Subcutaneous abdominal adipose tissue (tissue), 5 donors: ENCODE results near the gene GRM7.

Experiments used
- H3K27ac ChIP-seq: one replicate; pipeline ENCODE4 v1.7.0; 2013; ENCODE audit warnings: low read depth, mild to moderate bottlenecking, inconsistent platforms, low read length, moderate library complexity
- H3K27me3 ChIP-seq, 5 donors: one replicate each; pipeline ENCODE4 v1.7.0; 2013; ENCODE audit warnings: low read length in 5 of 5, inconsistent platforms in 1 of 5; ENCODE audit not compliant: control insufficient read depth in 5 of 5, insufficient read depth in 4 of 5
- H3K36me3 ChIP-seq, 5 donors: one replicate each; pipeline ENCODE4 v1.7.0; 2013; ENCODE audit warnings: low read length in 5 of 5; ENCODE audit not compliant: control insufficient read depth in 5 of 5, insufficient read depth in 5 of 5
- H3K4me1 ChIP-seq, 5 donors: one replicate each; pipeline ENCODE4 v1.7.0; 2013; ENCODE audit warnings: low read length in 5 of 5, mild to moderate bottlenecking in 3 of 5, moderate library complexity in 1 of 5; ENCODE audit not compliant: control insufficient read depth in 5 of 5, insufficient read depth in 5 of 5
- H3K4me3 ChIP-seq, 5 donors: one replicate each; pipeline ENCODE4 v1.7.0; 2013; ENCODE audit warnings: low read length in 5 of 5, low read depth in 1 of 5
- H3K9ac ChIP-seq, 5 donors: one replicate each; pipeline ENCODE4 v1.7.0; 2013; ENCODE audit warnings: low read length in 5 of 5, mild to moderate bottlenecking in 4 of 5, moderate library complexity in 3 of 5
- H3K9me3 ChIP-seq, 5 donors: one replicate each; pipeline ENCODE4 v1.7.0; 2013; ENCODE audit warnings: low read length in 5 of 5; ENCODE audit not compliant: control insufficient read depth in 5 of 5
- donor health status: healthy.
- donor health status: healthy.
- donor health status: healthy.
- donor health status: healthy.
- donor health status: healthy.

Gene GRM7

DNA sequence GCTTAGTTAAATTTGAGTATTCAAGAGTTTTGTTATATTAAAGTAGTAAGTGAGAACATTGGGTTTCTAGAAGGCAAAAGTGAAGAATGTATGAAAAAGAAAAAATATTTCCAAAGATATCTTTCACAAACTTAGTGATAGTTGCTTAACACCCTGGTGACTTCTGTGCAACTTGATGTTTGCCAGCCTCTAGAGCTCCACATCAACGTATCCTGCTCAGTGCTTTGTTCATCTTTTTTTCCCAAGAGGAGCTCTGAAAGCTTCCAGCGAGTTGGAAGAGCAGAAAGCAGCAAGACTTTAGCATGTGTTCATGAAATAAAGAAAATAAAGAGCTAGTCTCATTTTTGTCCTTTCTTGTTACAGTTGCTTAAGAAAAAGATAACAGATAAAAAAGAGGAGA is 225.5 kb downstream of the GRM7 start:
- Histone ChIP-seq H3K4me3 (no peak overlapping the region), H3K27ac (no peak overlapping the region), H3K9ac (no peak overlapping the region), H3K36me3 (no peaks in the 10 kb centered on the region), H3K4me1 (peaks cover 0 to 19% (median 4%) of the 10 kb centered on the region in 5 donors), H3K27me3 (no peaks in the 10 kb centered on the region), H3K9me3 (no peaks in the 10 kb centered on the region)

DNA sequence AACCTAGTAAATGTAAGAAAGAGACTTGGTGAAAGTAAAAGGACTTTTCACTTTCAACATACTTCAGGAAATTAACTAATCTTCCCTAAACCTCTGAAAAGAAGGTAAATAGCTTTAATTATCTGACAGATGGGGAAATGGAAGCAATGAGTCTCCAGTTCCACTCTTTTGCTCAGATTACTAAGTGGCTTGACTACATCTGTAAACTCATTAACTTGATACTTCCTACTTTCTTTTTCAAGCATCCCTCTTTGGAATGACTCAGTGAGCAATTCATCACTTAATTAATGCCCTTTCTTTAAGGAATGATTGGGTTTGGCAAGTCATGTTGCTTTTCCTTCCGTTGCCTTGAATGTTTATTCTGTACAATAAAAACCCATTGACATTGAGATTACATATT is 234.2 kb downstream of the GRM7 start:
- H3K36me3 ChIP-seq, result no peaks in the 10 kb centered on the region
- H3K27ac ChIP-seq, result no peak overlapping the region
- no peak overlapping the region for H3K4me3 ChIP-seq
- H3K9me3 ChIP-seq, result peaks cover 0 to 8% (median 0%) of the 10 kb centered on the region in 5 donors
- no peaks in the 10 kb centered on the region for H3K27me3 ChIP-seq
- no peak overlapping the region for H3K9ac ChIP-seq
- H3K4me1 ChIP-seq, result peaks cover 0 to 21% (median 6%) of the 10 kb centered on the region in 5 donors

DNA sequence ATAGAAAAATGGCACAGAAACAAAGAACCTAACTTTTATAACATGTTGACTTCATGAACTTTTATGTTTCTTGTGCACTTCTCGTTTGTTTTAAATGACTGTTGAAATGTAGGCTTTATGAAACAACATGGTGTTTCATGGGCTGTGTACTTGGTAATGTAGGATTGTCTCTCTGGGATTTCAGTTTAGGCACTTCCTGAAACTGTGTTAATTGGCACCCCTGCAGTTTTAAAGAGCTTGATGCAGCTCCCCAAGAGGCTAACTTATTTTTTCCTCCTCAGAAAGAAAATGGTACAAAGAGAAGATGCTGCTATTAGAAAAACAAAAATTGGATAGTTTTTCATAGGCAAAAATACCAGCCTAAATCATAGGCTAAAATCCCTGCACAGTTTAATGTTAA is 239.2 kb downstream of the GRM7 start:
- no peak overlapping the region for H3K27ac ChIP-seq
- H3K4me3 ChIP-seq, result no peak overlapping the region
- no peak overlapping the region for H3K9ac ChIP-seq
- H3K36me3 ChIP-seq, result no peaks in the 10 kb centered on the region
- no peaks in the 10 kb centered on the region for H3K27me3 ChIP-seq
- peaks cover 0 to 15% (median 0%) of the 10 kb centered on the region in 5 donors for H3K4me1 ChIP-seq
- H3K9me3 ChIP-seq, result peaks cover 0 to 8% (median 0%) of the 10 kb centered on the region in 5 donors

DNA sequence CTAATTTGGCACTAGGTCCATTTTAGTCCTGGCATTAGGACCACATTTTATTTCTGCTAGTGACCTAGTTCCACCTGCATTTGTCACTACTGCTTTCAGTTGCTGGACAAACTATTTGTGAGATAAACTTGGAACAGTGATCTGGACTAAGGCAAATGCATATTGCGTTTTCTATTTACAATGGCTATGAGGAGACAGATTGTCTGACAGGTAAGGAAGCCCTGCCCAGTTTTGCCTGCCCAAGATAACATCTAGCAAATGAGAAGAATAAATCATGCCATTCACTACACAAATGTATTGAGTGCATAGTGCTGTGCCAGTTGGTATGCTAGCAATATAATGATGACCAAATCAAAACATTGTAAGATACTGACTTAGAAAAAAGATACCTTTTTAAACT is 245.7 kb downstream of the GRM7 start:
- Histone ChIP-seq H3K9me3 (no peaks in the 10 kb centered on the region), H3K4me3 (no peak overlapping the region), H3K4me1 (peaks cover 0 to 15% (median 0%) of the 10 kb centered on the region in 5 donors), H3K27me3 (no peaks in the 10 kb centered on the region), H3K36me3 (no peaks in the 10 kb centered on the region), H3K9ac (no peak overlapping the region), H3K27ac (no peak overlapping the region)

DNA sequence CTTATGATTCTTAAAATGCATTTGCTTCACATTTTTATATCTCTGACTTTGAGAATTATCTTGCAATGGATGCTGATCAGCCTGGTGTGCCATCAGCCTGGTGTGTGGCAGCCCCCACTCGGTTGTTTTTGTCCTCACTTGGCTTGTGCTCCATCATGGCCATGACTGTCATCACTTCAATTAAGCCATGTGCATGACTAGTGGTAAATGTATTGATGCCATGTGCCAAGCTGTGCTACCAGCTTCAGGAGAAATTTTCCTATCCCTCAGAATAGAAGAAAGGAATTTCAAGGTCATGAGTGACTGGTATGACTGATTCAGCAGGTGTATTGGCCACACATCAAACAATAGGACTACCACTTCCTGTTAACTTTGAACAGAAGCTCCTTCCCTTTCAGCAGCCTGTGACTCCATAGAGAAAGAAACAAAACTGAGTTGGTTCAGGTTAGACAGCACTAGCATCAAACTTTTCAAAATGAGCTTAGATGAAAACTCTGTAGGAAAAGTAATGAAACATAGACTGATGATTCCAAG is 251.7 kb downstream of the GRM7 start:
- H3K36me3 ChIP-seq, result no peaks in the 10 kb centered on the region
- H3K4me3 ChIP-seq, result no peak overlapping the region
- no peak overlapping the region for H3K27ac ChIP-seq
- no peak overlapping the region for H3K9ac ChIP-seq
- no peaks in the 10 kb centered on the region for H3K4me1 ChIP-seq
- no peaks in the 10 kb centered on the region for H3K9me3 ChIP-seq
- H3K27me3 ChIP-seq, result no peaks in the 10 kb centered on the region

DNA sequence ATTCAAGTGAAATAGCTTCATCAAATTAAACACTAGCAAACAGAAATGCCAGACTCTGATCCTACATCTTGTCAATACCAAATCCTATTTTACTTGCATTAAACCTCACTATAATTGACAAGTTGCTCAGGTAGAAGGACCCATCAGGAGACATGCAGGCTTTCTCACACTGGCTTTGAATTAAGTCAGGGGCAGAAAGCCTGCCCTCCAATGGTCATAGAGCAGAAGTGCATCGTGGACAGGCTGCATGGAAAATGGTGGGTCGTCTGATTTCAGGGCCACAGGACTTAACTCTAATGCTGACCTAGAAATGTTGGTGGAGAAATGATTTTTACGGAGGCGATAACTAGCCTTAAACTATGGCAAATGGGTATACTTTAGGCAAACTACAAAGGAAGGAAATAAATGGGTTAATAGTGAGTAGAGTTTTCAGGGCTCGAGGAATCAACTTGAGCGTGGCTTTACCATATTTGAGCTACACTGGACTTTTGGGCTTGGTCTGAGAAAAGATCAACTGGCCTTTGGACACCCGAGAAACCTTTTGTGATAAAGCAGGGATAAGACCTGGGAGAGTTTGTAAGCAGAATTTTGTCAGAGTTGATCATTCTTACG is 283.9 kb downstream of the GRM7 start:
- Histone ChIP-seq H3K9me3 (no peaks in the 10 kb centered on the region), H3K27ac (no peak overlapping the region), H3K9ac (no peak overlapping the region), H3K36me3 (no peaks in the 10 kb centered on the region), H3K4me3 (no peak overlapping the region), H3K4me1 (peaks cover 0 to 21% (median 17%) of the 10 kb centered on the region in 5 donors), H3K27me3 (no peaks in the 10 kb centered on the region)

DNA sequence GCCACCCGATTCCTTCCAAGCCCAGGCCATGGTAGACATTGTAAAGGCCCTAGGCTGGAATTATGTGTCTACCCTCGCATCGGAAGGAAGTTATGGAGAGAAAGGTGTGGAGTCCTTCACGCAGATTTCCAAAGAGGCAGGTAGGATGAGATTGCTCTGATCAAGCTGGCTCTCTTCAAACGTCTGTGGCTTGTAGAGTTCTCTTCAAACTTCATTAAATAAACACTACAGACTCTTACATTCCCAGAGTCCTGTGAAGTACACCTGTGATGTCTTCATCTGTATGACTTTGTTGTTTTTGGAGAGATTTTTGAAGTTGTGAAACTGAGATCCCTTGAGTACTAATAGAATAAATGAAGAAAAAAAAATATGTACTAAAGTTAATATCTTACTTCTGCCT is 285.6 kb downstream of the GRM7 start:
- no peak overlapping the region for H3K9ac ChIP-seq
- no peak overlapping the region for H3K27ac ChIP-seq
- H3K4me1 ChIP-seq, result peaks cover 0 to 21% (median 17%) of the 10 kb centered on the region in 5 donors
- H3K4me3 ChIP-seq, result no peak overlapping the region
- no peaks in the 10 kb centered on the region for H3K36me3 ChIP-seq
- no peaks in the 10 kb centered on the region for H3K9me3 ChIP-seq
- no peaks in the 10 kb centered on the region for H3K27me3 ChIP-seq

DNA sequence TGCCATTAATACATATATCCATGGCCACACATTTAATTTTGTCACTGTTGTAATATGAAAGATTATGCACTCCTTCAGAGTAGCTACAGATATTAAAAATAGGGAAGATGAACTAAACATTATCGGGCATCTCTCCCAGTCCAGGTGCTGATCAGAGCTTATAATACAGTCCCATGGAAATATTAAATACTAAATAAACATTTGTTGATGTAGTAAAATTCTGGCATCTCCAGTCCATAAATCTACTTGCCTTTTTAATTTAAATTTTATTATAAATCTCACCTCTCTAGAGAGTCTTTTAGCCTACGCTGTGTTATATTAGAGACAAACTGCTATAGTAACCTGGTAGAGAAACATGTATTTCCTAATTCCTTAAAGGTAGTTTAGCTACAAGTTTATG is 297.6 kb downstream of the GRM7 start:
- H3K9ac ChIP-seq, result no peak overlapping the region
- peaks cover 0 to 11% (median 5%) of the 10 kb centered on the region in 5 donors for H3K4me1 ChIP-seq
- H3K9me3 ChIP-seq, result no peaks in the 10 kb centered on the region
- no peaks in the 10 kb centered on the region for H3K27me3 ChIP-seq
- H3K4me3 ChIP-seq, result no peak overlapping the region
- no peak overlapping the region for H3K27ac ChIP-seq
- no peaks in the 10 kb centered on the region for H3K36me3 ChIP-seq

DNA sequence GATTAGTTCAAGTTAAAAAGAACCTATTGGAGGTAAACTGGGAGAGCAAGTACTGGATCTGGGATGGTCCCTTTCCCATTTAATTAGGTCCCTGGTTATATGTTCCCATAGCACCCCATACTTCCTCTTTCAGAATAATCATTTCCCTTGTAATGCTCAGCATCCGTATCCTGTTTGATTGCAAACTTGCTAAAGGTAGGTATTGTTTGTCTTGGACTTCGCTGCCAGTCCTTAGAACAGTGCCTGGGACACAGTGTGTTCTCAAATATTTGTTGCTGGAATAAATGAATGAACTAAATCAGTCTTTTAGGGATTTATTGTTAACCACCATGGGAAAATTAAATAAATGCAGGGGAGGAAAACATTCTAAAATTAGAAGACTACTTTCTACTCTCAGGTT is 299.8 kb downstream of the GRM7 start:
- H3K27ac ChIP-seq, result no peak overlapping the region
- H3K36me3 ChIP-seq, result no peaks in the 10 kb centered on the region
- no peak overlapping the region for H3K9ac ChIP-seq
- H3K9me3 ChIP-seq, result no peaks in the 10 kb centered on the region
- peaks cover 0 to 11% (median 5%) of the 10 kb centered on the region in 5 donors for H3K4me1 ChIP-seq
- H3K27me3 ChIP-seq, result no peaks in the 10 kb centered on the region
- no peak overlapping the region for H3K4me3 ChIP-seq

DNA sequence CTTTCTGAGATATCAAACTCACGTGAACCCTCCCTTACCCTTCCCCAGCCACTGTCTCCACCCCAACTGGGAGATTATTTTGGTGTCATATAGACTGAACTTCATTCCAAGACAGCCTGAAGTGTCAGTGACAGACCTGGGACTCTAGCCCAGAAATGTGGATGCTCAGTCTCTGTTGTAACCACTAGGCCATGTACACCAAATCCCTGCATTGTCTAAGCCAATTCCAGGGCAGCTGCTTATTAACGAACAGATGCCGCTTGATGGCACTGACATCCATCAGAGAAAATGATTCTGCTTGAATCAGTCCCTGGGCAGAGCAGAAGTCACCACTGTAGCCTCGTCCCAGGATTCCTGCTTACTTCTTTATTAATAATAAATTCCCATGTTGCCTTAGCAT is 305.5 kb downstream of the GRM7 start:
- Histone ChIP-seq H3K9ac (no peak overlapping the region), H3K4me3 (no peak overlapping the region), H3K9me3 (no peaks in the 10 kb centered on the region), H3K27ac (no peak overlapping the region), H3K27me3 (no peaks in the 10 kb centered on the region), H3K36me3 (no peaks in the 10 kb centered on the region), H3K4me1 (no peaks in the 10 kb centered on the region)
